Keratinocyte (primary cell): Measurements from ENCODE around the gene TGM5. TPM values are rescaled to one million over a fixed set of nuclear protein-coding genes. Genes with fewer than 3 reads are reported as not detected.

Source experiments
- DNase-seq: peaks from one replicate; pipeline ENCODE4 v3.0.0-alpha.2; 2011; ENCODE audit warnings: low read depth, missing footprints, low spot score
- FAIRE-seq: peaks from 2 replicates; lab custom pipeline; 2011; peaks lifted over from hg19 to GRCh38; lab: Jason Lieb, UNC
- H2AFZ ChIP-seq: 2 replicates; pipeline ENCODE4 v1.6.0; 2012; ENCODE audit warnings: low read length, control low read depth, inconsistent platforms; ENCODE audit not compliant: control insufficient read depth
- H3K27ac ChIP-seq: 2 replicates; pipeline ENCODE4 v1.5.1; 2011; ENCODE audit warnings: low read length; ENCODE audit not compliant: control insufficient read depth, insufficient read depth
- H3K27me3 ChIP-seq: 3 replicates; pipeline ENCODE4 v1.6.0; 2011; ENCODE audit warnings: low read length; ENCODE audit not compliant: control insufficient read depth, insufficient read depth; ENCODE audit errors: extremely low read depth
- H3K36me3 ChIP-seq, 2 experiments: 2 replicates in 1 of 2; 3 replicates in 1 of 2; pipeline ENCODE4 v1.5.1; 2011; ENCODE audit warnings: low read length in 2 of 2, mild to moderate bottlenecking in 1 of 2; ENCODE audit not compliant: control insufficient read depth in 2 of 2, insufficient read depth in 2 of 2; ENCODE audit errors: extremely low read depth in 1 of 2
- H3K4me1 ChIP-seq: 3 replicates; pipeline ENCODE4 v1.5.1; 2011; ENCODE audit warnings: low read length; ENCODE audit not compliant: control insufficient read depth, insufficient read depth; ENCODE audit errors: extremely low read depth
- H3K4me2 ChIP-seq: 3 replicates; pipeline ENCODE4 v1.6.0; 2011; ENCODE audit warnings: low read depth, low read length; ENCODE audit not compliant: control insufficient read depth, insufficient read depth; ENCODE audit errors: extremely low read depth
- H3K4me3 ChIP-seq, 3 experiments: fragments of 200-600 bp in 1 of 3; sonication (generic) in 1 of 3; 2 replicates in 2 of 3; 3 replicates in 1 of 3; pipeline ENCODE4 v1.5.1; 2011 to 2016; ENCODE audit warnings: low read length in 3 of 3, mild to moderate bottlenecking in 3 of 3, control low read depth in 2 of 3, inconsistent platforms in 1 of 3, low read depth in 1 of 3, mixed read lengths in 1 of 3, mixed run types in 1 of 3, moderate library complexity in 1 of 3; ENCODE audit not compliant: control insufficient read depth in 2 of 3, insufficient read depth in 2 of 3; ENCODE audit errors: extremely low read depth in 1 of 3
- H3K79me2 ChIP-seq: 2 replicates; pipeline ENCODE4 v1.6.0; 2012; ENCODE audit warnings: low read length; ENCODE audit not compliant: control insufficient read depth, insufficient read depth
- H3K9ac ChIP-seq: 3 replicates; pipeline ENCODE4 v1.6.0; 2011; ENCODE audit warnings: low read length; ENCODE audit not compliant: control insufficient read depth, insufficient read depth; ENCODE audit errors: extremely low read depth
- H3K9me1 ChIP-seq: 3 replicates; pipeline ENCODE4 v1.6.0; 2011; ENCODE audit warnings: low read length; ENCODE audit not compliant: control insufficient read depth, insufficient read depth; ENCODE audit errors: extremely low read depth
- H3K9me3 ChIP-seq: 2 replicates; pipeline ENCODE4 v1.5.1; 2012; ENCODE audit warnings: low read depth, low read length; ENCODE audit not compliant: control insufficient read depth
- H4K20me1 ChIP-seq: 3 replicates; pipeline ENCODE4 v1.6.0; 2011; ENCODE audit warnings: low read length; ENCODE audit not compliant: control insufficient read depth, insufficient read depth; ENCODE audit errors: extremely low read depth
- EZH2 ChIP-seq: IDR thresholded peaks from one replicate; pipeline ENCODE4 v1.6.1; 2012; ENCODE audit warnings: inconsistent platforms, mild to moderate bottlenecking, low read length, moderate library complexity
- dilution Hi-C: fragments of 300-500 bp; cut with MboI; formaldehyde crosslinking; loops from one replicate; pipeline ENCODE4 v1.7.0; 2020; ENCODE audit warnings: low sequenced_read_pairs; ENCODE audit not compliant: extremely low pct_ligation_motif_present
- polyA plus RNA-seq, 5 experiments: library from polyadenylated mRNA; depleted of rRNA in 3 of 5; stranded (reverse) in 3 of 5; stranded (forward) in 1 of 5; unstranded in 1 of 5; fragments of >200 nt; gene quantifications; 1 replicate in 1 of 5; 2 replicates in 3 of 5; 3 replicates in 1 of 5; pipeline versions ENCODE4 v1.2.1 to v1.2.3, GENCODE V29; 2011 to 2012; ENCODE audit warnings: missing spikeins in 2 of 5, low read depth in 1 of 5, low replicate concordance in 1 of 5
- TF ChIP-seq, protein P1 (sequence below), 3 experiments: IDR thresholded peaks in 1 of 3; conservative IDR thresholded peaks in 1 of 3; optimal IDR thresholded peaks in 1 of 3; 2 replicates in 2 of 3; 3 replicates in 1 of 3; pipeline versions ENCODE3 to v1.5.1; 2011; ENCODE audit warnings: low read length in 3 of 3, mild to moderate bottlenecking in 3 of 3, moderate library complexity in 2 of 3, control low read depth in 1 of 3, inconsistent platforms in 1 of 3; ENCODE audit not compliant: insufficient read depth in 2 of 3; ENCODE audit errors: extremely low read depth in 1 of 3

The TGM5 gene
- polyA plus RNA-seq, 1 donor (not counting 4 experiments of a cell fraction or from before 2014, with no cell fraction given), result not detected

DNA sequence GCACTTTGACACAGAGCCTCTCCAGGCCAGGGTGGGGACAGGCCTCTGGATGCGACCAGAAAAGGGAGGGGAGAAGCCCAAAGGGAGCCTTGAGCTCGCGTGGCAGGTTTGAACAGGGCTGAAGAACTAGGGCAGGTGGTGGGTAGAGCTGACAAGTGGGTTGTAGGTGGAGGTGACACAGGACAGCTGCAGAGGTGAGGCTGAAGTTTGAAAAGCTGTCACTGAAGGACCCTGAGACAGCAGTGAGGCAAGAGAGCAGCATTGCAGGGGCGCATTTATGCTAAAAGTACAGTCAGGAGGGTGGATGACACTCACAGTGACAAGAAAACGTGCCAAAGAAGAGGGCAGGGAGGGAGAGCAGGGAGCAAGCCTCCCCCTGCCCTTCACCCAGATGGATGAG is 24.1 kb downstream of the TGM5 start:
- Histone ChIP-seq H2AFZ (no peak overlapping the region), H4K20me1 (no peaks in the 10 kb centered on the region), H3K4me1 (peaks cover 6% of the 10 kb centered on the region), H3K4me2 (no peak overlapping the region), H3K9me3 (no peaks in the 10 kb centered on the region), H3K9me1 (no peaks in the 10 kb centered on the region), H3K27ac (no peak overlapping the region), H3K4me3 (no peak overlapping the region), H3K36me3 (no peaks in the 10 kb centered on the region), H3K27me3 (peaks cover 2% of the 10 kb centered on the region), H3K9ac (no peak overlapping the region), H3K79me2 (no peaks in the 10 kb centered on the region)
- DNase-seq (no peak), FAIRE-seq (no peak)
- TF ChIP-seq, protein P1, sequence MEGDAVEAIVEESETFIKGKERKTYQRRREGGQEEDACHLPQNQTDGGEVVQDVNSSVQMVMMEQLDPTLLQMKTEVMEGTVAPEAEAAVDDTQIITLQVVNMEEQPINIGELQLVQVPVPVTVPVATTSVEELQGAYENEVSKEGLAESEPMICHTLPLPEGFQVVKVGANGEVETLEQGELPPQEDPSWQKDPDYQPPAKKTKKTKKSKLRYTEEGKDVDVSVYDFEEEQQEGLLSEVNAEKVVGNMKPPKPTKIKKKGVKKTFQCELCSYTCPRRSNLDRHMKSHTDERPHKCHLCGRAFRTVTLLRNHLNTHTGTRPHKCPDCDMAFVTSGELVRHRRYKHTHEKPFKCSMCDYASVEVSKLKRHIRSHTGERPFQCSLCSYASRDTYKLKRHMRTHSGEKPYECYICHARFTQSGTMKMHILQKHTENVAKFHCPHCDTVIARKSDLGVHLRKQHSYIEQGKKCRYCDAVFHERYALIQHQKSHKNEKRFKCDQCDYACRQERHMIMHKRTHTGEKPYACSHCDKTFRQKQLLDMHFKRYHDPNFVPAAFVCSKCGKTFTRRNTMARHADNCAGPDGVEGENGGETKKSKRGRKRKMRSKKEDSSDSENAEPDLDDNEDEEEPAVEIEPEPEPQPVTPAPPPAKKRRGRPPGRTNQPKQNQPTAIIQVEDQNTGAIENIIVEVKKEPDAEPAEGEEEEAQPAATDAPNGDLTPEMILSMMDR (optimal IDR thresholded peaks at IDR 0.05 in 1 of 3, IDR thresholded peaks at IDR 0.05 in 1 of 3, conservative IDR thresholded peaks at IDR 0.05 in 1 of 3; ENCODE audit: extremely low read depth in 1 of 3, insufficient read depth in 2 of 3, low read length in 3 of 3), result no peak
- TF ChIP-seq EZH2, result no peak
- dilution Hi-C loops, result no loop called here

DNA sequence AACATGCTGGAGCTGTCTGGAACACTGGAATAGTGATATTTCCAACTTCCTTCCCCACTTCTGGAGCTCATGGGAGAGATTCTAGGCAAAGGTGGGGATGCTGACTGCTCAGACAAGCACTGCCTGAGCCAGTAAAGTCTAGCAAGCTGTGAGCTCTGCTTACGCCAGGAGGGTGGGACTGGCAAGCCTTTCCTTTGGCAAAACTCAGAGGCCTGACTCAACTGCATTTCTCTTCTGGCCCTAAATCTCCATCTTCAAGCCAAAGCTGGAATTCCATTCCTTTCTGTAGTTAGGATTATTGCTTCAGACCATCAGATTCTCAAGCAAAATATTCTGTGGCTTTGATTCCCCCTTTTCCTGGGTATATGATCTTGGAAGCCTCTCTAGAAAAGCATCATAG is 25.6 kb downstream of the TGM5 start:
- FAIRE-seq (no peak), DNase-seq (no peak)
- Histone ChIP-seq H3K27me3 (peaks cover 4% of the 10 kb centered on the region), H2AFZ (no peak overlapping the region), H3K4me1 (peaks cover 6% of the 10 kb centered on the region), H3K9ac (no peak overlapping the region), H3K27ac (no peak overlapping the region), H3K9me1 (no peaks in the 10 kb centered on the region), H3K9me3 (no peaks in the 10 kb centered on the region), H3K79me2 (no peaks in the 10 kb centered on the region), H3K4me2 (no peak overlapping the region), H4K20me1 (no peaks in the 10 kb centered on the region), H3K36me3 (no peaks in the 10 kb centered on the region), H3K4me3 (no peak overlapping the region)
- dilution Hi-C loops, result no loop called here
- TF ChIP-seq, protein P1 (optimal IDR thresholded peaks at IDR 0.05 in 1 of 3, IDR thresholded peaks at IDR 0.05 in 1 of 3, conservative IDR thresholded peaks at IDR 0.05 in 1 of 3; ENCODE audit: extremely low read depth in 1 of 3, insufficient read depth in 2 of 3, low read length in 3 of 3), result no peak
- no peak for TF ChIP-seq EZH2
